Measurements from ENCODE around the gene SEMA6A. TPM values are rescaled to one million over a fixed set of nuclear protein-coding genes. Genes with fewer than 3 reads are reported as not detected.
A peak's percentile ranks its signal among the peaks of the same experiment; 100 is the strongest.

SEMA6A gene
- total RNA-seq, 6 experiments from 2014 or later = 4.5 to 12.0 (median 8.4) TPM

- H3K4me1 ChIP-seq = no peaks in the 10 kb centered on the region
- no peaks in the 10 kb centered on the region for H3K27me3 ChIP-seq
- ATAC-seq = no peak
- H3K27ac ChIP-seq = no peak overlapping the region
- no peak for DNase-seq
- H3K4me3 ChIP-seq = no peak overlapping the region
- no peaks in the 10 kb centered on the region for H3K36me3 ChIP-seq
- TF ChIP-seq POLR2A (IDR thresholded peaks at IDR 0.05) (no peak), CTCF (IDR thresholded peaks at IDR 0.05) (no peak)
- intact Hi-C loops (cut with DNase I) = no loop called here
- H3K9me3 ChIP-seq = no peaks in the 10 kb centered on the region
- WGBS (ENCODE audit: insufficient coverage, low coverage, low lambda C conversion rate, missing lambda C conversion rate) = 36% methylated on average over 2 of the region's 2 CpGs
Measured at GRCh38 chr5:116459301-116459700, 115.3 kb downstream of the SEMA6A start.

- Histone ChIP-seq H3K4me3 (no peak overlapping the region), H3K27ac (no peak overlapping the region), H3K4me1 (no peaks in the 10 kb centered on the region), H3K36me3 (no peaks in the 10 kb centered on the region), H3K9me3 (no peaks in the 10 kb centered on the region), H3K27me3 (no peaks in the 10 kb centered on the region)
- no peak for DNase-seq
- WGBS (ENCODE audit: insufficient coverage, low coverage, low lambda C conversion rate, missing lambda C conversion rate) = 94% methylated on average over 4 of the region's 4 CpGs
- no peak for ATAC-seq
- no peak for TF ChIP-seq POLR2A (IDR thresholded peaks at IDR 0.05)
- no peak for TF ChIP-seq CTCF (IDR thresholded peaks at IDR 0.05)
- intact Hi-C loops (cut with DNase I) = no loop called here
Measured at GRCh38 chr5:116457062-116457461, 117.6 kb downstream of the SEMA6A start.

DNA sequence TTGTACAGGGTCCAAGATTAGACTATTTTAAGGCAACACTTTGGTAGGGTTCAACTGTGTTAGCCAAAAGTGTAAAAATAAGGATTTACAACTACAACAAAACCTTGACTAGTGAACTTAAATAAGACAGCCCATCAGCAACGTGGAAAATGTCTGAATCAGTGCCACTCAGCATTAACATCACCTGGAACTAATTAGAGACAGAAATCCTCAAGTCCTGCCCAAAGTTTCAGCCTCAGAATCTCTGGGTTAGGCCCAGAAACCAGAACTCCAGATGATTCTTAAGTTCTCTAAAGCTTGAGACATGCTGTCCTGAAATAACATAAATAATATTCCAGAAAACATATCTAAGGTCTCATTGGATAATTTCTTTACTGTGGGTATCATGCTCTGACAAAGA lies 118.6 kb downstream of the SEMA6A start:
- intact Hi-C loops (cut with DNase I) = no loop called here
- no peak overlapping the region for H3K27ac ChIP-seq
- H3K4me1 ChIP-seq = no peaks in the 10 kb centered on the region
- no peak overlapping the region for H3K4me3 ChIP-seq
- ATAC-seq (no peak), DNase-seq (no peak)
- TF ChIP-seq POLR2A (IDR thresholded peaks at IDR 0.05) (no peak), CTCF (IDR thresholded peaks at IDR 0.05) (no peak)
- H3K9me3 ChIP-seq = no peaks in the 10 kb centered on the region
- H3K27me3 ChIP-seq = no peaks in the 10 kb centered on the region
- WGBS (ENCODE audit: insufficient coverage, low coverage, low lambda C conversion rate, missing lambda C conversion rate) = 63% methylated on average over 1 of the region's 1 CpG
- H3K36me3 ChIP-seq = no peaks in the 10 kb centered on the region

- no peaks in the 10 kb centered on the region for H3K27me3 ChIP-seq
- no peaks in the 10 kb centered on the region for H3K4me1 ChIP-seq
- no peaks in the 10 kb centered on the region for H3K9me3 ChIP-seq
- intact Hi-C loops (cut with DNase I) = no loop called here
- WGBS (ENCODE audit: insufficient coverage, low coverage, low lambda C conversion rate, missing lambda C conversion rate) = 61% methylated on average over 5 of the region's 5 CpGs
- H3K27ac ChIP-seq = no peak overlapping the region
- DNase-seq (no peak), ATAC-seq (no peak)
- H3K36me3 ChIP-seq = no peaks in the 10 kb centered on the region
- TF ChIP-seq CTCF (IDR thresholded peaks at IDR 0.05) (no peak), POLR2A (IDR thresholded peaks at IDR 0.05) (no peak)
- no peak overlapping the region for H3K4me3 ChIP-seq
Measured at GRCh38 chr5:116455061-116455460, 119.6 kb downstream of the SEMA6A start.

DNA sequence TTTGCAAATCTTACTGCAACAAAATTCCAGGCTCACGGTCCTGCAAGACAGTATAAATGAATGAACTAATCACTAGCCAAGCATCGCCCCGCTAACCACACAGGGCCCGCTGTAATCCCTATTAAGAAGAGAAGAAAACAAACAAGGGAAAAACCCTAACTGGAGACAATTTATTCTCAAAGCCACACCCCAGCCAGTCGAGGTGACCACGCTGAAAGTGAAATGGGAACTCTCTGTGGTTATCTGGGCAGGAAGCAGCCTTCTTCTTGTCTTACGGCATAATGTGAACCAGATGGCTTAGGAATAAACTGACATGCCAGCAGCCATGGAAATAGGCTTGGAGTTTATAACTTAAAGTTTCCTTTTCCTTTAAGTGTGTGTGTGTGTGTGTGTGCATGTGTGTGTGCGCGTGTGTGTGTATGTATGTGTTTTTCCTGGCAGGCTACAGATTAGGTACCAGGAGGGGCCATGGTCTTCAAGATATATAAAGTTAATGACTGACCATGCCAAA lies 120.2 kb downstream of the SEMA6A start:
- TF ChIP-seq POLR2A (IDR thresholded peaks at IDR 0.05) (no peak), CTCF (IDR thresholded peaks at IDR 0.05) (no peak)
- peak; percentile 53 to 74 (median 64) for ATAC-seq
- H3K27ac ChIP-seq = no peak overlapping the region
- no peak for DNase-seq
- no peaks in the 10 kb centered on the region for H3K9me3 ChIP-seq
- H3K27me3 ChIP-seq = no peaks in the 10 kb centered on the region
- WGBS (ENCODE audit: insufficient coverage, low coverage, low lambda C conversion rate, missing lambda C conversion rate) = 44% methylated on average over 9 of the region's 9 CpGs
- no peaks in the 10 kb centered on the region for H3K4me1 ChIP-seq
- no peak overlapping the region for H3K4me3 ChIP-seq
- intact Hi-C loops (cut with DNase I) = no loop called here
- no peaks in the 10 kb centered on the region for H3K36me3 ChIP-seq

Data from right lobe of liver (tissue), 6 donors.